ENCODE data around the gene NR6A1. TPM values are rescaled to one million over a fixed set of nuclear protein-coding genes. Genes with fewer than 3 reads are reported as not detected.

The NR6A1 gene
- total and polyA plus RNA-seq, 2 experiments from 2014 or later, result 44.2 to 139 TPM

DNA sequence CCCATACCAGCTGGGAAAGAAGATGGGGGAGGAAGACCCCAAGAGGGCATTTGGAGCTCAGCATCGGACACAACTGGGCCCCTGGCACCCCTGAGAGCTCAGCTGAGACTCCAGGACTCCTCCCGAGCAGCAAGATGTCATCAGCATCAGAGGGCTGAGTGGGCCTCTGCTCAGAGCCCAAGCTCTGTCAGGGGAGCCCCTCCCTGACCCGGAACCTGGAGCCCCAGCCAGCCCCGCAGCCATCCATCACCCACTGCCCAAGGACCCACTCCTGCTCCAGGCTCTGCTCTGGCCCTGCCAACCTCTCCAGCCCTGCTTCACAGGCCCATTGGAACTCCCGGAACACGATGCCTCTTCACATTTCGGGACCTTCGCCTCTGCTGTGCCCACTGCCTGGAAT, 273.7 kb downstream of the NR6A1 start (continued):
- TF ChIP-seq CTCF (conservative IDR thresholded peaks at IDR 0.05; ENCODE audit: low read depth in 2 of 2) (no peak), ZNF331 (CRISPR knock-in tag; IDR thresholded peaks at IDR 0.05; ENCODE audit: low read depth) (no peak)
- TF ChIP-seq, protein P1, sequence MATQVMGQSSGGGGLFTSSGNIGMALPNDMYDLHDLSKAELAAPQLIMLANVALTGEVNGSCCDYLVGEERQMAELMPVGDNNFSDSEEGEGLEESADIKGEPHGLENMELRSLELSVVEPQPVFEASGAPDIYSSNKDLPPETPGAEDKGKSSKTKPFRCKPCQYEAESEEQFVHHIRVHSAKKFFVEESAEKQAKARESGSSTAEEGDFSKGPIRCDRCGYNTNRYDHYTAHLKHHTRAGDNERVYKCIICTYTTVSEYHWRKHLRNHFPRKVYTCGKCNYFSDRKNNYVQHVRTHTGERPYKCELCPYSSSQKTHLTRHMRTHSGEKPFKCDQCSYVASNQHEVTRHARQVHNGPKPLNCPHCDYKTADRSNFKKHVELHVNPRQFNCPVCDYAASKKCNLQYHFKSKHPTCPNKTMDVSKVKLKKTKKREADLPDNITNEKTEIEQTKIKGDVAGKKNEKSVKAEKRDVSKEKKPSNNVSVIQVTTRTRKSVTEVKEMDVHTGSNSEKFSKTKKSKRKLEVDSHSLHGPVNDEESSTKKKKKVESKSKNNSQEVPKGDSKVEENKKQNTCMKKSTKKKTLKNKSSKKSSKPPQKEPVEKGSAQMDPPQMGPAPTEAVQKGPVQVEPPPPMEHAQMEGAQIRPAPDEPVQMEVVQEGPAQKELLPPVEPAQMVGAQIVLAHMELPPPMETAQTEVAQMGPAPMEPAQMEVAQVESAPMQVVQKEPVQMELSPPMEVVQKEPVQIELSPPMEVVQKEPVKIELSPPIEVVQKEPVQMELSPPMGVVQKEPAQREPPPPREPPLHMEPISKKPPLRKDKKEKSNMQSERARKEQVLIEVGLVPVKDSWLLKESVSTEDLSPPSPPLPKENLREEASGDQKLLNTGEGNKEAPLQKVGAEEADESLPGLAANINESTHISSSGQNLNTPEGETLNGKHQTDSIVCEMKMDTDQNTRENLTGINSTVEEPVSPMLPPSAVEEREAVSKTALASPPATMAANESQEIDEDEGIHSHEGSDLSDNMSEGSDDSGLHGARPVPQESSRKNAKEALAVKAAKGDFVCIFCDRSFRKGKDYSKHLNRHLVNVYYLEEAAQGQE (IDR thresholded peaks at IDR 0.05; ENCODE audit: unreplicated experiment), result no peak

DNA sequence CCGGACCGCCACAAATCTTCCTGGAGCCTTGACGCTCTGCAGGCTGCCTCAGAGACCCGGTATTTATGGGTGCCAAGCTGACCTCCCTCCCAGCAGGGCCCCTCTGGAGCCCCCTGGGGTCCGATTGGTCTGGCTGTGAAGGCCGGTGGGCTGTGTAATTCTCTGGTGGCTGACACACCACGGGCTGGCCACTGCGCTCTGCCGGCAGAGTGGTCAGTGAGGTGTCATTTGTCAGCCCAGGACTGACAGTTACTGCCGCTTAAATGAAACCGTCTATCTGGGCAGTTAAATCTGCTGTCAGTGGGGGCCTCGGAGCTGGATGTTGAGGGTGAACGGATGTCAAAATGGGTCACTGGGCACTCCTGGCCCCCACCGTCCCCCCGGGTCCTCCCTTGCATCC, 274.6 kb downstream of the NR6A1 start:
- Histone ChIP-seq H2AFZ (no peak overlapping the region), H3K4me3 (no peak overlapping the region), H3K9me2 (ENCODE audit: insufficient read depth) (no peaks in the 10 kb centered on the region), H3F3A (replicated peaks; ENCODE audit: low read depth) (no peaks in the 10 kb centered on the region), H4K20me1 (replicated peaks; ENCODE audit: insufficient read depth) (no peaks in the 10 kb centered on the region; the same call in 1 of the 2 replicates), H3K27me3 (ENCODE audit: insufficient read depth) (peaks cover 8% of the 10 kb centered on the region), H3K4me2 (no peak overlapping the region), H3K27ac (ENCODE audit: low read depth) (no peak overlapping the region), H3K79me2 (replicated peaks; ENCODE audit: insufficient read depth) (no peaks in the 10 kb centered on the region), H3K36me3 (ENCODE audit: insufficient read depth) (no peaks in the 10 kb centered on the region), H3K4me1 (ENCODE audit: insufficient read depth) (no peaks in the 10 kb centered on the region)
- DNase-seq (ENCODE audit: low spot score) (no peak), ATAC-seq (no peak)
- no peak overlapping the region for H3K4me3 Mint-ChIP-seq
- H3K4me1 Mint-ChIP-seq, result peaks cover 6% of the 10 kb centered on the region
- no peak overlapping the region for H3K27ac Mint-ChIP-seq
- H3K27me3 Mint-ChIP-seq (ENCODE audit: insufficient read depth, low read depth, poor library complexity), result peaks cover 12% of the 10 kb centered on the region
- no peaks in the 10 kb centered on the region for H3K9me3 Mint-ChIP-seq
- no peaks in the 10 kb centered on the region; the same call in 2 of the 3 replicates for H3K36me3 Mint-ChIP-seq (ENCODE audit: low read depth)
- TF ChIP-seq STAT1 (IDR thresholded peaks at IDR 0.05; ENCODE audit: unreplicated experiment), result no peak
- no peak for TF ChIP-seq JUNB (IDR thresholded peaks at IDR 0.05; ENCODE audit: unreplicated experiment)
- TF ChIP-seq CREB1 (CRISPR knock-in tag; IDR thresholded peaks at IDR 0.05; ENCODE audit: low read depth), result no peak
- no peak for TF ChIP-seq ZNF462 (CRISPR knock-in tag; IDR thresholded peaks at IDR 0.05)
- TF ChIP-seq, protein P2, sequence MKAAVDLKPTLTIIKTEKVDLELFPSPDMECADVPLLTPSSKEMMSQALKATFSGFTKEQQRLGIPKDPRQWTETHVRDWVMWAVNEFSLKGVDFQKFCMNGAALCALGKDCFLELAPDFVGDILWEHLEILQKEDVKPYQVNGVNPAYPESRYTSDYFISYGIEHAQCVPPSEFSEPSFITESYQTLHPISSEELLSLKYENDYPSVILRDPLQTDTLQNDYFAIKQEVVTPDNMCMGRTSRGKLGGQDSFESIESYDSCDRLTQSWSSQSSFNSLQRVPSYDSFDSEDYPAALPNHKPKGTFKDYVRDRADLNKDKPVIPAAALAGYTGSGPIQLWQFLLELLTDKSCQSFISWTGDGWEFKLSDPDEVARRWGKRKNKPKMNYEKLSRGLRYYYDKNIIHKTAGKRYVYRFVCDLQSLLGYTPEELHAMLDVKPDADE (IDR thresholded peaks at IDR 0.05), result no peak
- TF ChIP-seq ZNF331 (CRISPR knock-in tag; IDR thresholded peaks at IDR 0.05; ENCODE audit: low read depth), result no peak
- TF ChIP-seq, protein P1 (IDR thresholded peaks at IDR 0.05; ENCODE audit: unreplicated experiment), result no peak
